RWPE1 (cell line): ENCODE data around the gene SERINC5.
"Not testable (repeated sequence)": the region's sequence is repeated elsewhere in the genome, so short reads cannot be mapped to it uniquely, and the experiment has no call there.

Experiments
- CTCF ChIA-PET: fragments of 350-600 bp; sonication (Branson Sonifier 250); formaldehyde crosslinking; extraction: SDS; loops from one replicate; lab custom pipeline; 2021; lab: Yijun Ruan, JAX
- POLR2A ChIA-PET: fragments of 400-600 bp; formaldehyde crosslinking; extraction: SDS; loops from one replicate; lab custom pipeline; 2020; ENCODE audit warnings: antibody characterized with exemption; ENCODE audit not compliant: low non-redundant PET; lab: Yijun Ruan, JAX
- DNase-seq: peaks from one replicate; pipeline ENCODE4 v3.0.0; 2012; ENCODE audit warnings: low spot score
- H3K27ac ChIP-seq: fragments of 450-650 bp; 2 replicates; pipeline ENCODE4 v1.5.1; 2017
- CTCF ChIP-seq: fragments of 450-650 bp; conservative IDR thresholded peaks from 2 replicates; pipeline ENCODE4 v1.5.1; 2017; ENCODE audit warnings: low read depth, mild to moderate bottlenecking

The SERINC5 gene

GRCh38 chr5:80255811-80256712, at the start of gene SERINC5:
Gene SERINC5, minus strand, starts transcription at chr5:80256048. Its CDS starts 126 bp downstream, at chr5:80255922.
- peak; percentile 89 for DNase-seq
- peak within 1 kb of the TSS; percentile 90 for H3K27ac ChIP-seq
- TF ChIP-seq CTCF: no peak
- ChIA-PET POLR2A (interaction anchor here (0.6 to 1.9 kb wide), 8 partner anchors 9 to 528 kb away, joined by 3 to 10 read pairs (median 4); no protein-coding TSS in a partner anchor), CTCF (interaction anchor here (0.5 to 1.2 kb wide), 7 partner anchors 9 to 173 kb away, joined by 3 to 4 read pairs (median 3); no protein-coding TSS in a partner anchor)

GRCh38 chr5:80302636-80303035, 46.8 kb upstream of the SERINC5 start:
- H3K27ac ChIP-seq: no peak overlapping the region
- no peak for DNase-seq
- ChIA-PET POLR2A (no interaction called here), CTCF (interaction anchor here (0.8 kb wide), 1 partner anchor 211 kb away, joined by 6 read pairs; no protein-coding TSS in a partner anchor)
- no peak for TF ChIP-seq CTCF

GRCh38 chr5:80301342-80301741, 45.5 kb upstream of the SERINC5 start:
- DNase-seq, POLR2A ChIA-PET, CTCF ChIA-PET, H3K27ac ChIP-seq: not testable (repeated sequence)

GRCh38 chr5:80300796-80301195, 44.9 kb upstream of the SERINC5 start:
- CTCF ChIA-PET, H3K27ac ChIP-seq, POLR2A ChIA-PET, DNase-seq: not testable (repeated sequence)

GRCh38 chr5:80300125-80300524, 44.3 kb upstream of the SERINC5 start:
- TF ChIP-seq CTCF: no peak
- no peak overlapping the region for H3K27ac ChIP-seq
- POLR2A ChIA-PET: no interaction called here
- CTCF ChIA-PET: no interaction called here
- no peak for DNase-seq

GRCh38 chr5:80299601-80300000, 43.8 kb upstream of the SERINC5 start:
- ChIA-PET CTCF (no interaction called here), POLR2A (no interaction called here)
- no peak for DNase-seq
- no peak for TF ChIP-seq CTCF
- no peak overlapping the region for H3K27ac ChIP-seq

- no peak for DNase-seq
- ChIA-PET POLR2A (no interaction called here), CTCF (interaction anchor here (1.1 kb wide), 2 partner anchors 43 to 205 kb away, joined by 4 read pairs; no protein-coding TSS in a partner anchor)
- no peak overlapping the region for H3K27ac ChIP-seq
- TF ChIP-seq CTCF: no peak
Measured at GRCh38 chr5:80296121-80296520, 40.3 kb upstream of the SERINC5 start.
